Fibroblast of skin of left quadriceps (primary cell): ENCODE measurements around the gene DGKI.

Experiments
- DNase-seq, 2 experiments: peaks; one replicate each; pipeline ENCODE4 v3.0.0-alpha.2; 2013; ENCODE audit warnings: low read depth in 2 of 2

Gene DGKI

DNA sequence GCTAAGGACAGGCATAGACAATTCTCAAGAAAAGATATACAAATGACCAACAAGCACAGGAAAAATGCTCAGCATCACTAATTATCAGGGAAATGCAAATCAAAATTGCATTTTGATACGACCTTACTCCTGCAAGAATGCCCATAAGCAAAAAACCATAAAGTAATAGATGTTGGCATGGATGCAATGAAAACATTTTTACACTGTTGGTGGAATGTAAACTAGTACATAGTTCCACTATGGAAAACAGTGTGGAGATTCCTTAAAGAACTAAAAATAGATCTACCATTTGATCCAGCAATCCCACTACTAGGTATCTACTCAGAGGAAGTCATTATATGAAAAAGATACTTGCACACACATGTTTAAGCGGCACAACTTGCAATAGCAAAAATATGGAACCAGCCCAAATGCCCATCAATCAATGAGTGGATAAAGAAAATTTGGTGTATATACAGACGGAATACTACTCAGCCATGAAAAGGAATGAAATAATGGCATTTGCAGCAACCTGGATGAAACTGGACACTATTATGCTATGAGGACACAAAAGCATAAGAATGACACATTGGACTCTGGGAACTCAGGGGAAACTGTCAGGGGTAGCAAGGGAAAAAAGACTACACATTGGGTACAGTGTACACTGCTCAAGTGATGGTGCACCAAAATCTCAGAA is 59.3 kb downstream of the DGKI start:
- no peak for DNase-seq

DNA sequence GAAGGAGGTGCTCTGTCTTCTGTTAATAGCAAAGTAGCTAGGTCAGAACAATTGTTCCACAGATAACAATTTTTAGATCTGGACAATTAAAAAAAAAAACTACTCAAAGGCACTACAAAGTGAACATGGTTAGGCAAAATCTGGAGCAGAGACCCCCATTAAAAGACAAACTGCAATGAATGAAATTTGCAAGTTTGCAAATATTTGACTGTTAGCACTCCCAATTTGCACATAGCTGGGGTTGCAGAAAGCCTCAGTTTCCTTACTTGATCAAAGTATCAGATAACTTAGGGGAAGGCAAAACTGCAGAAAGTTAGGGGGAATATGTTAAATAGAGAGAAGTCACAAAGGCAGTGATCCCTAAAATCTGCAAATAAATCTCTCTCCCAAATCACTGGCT is 68.3 kb downstream of the DGKI start:
- DNase-seq = no peak

DNA sequence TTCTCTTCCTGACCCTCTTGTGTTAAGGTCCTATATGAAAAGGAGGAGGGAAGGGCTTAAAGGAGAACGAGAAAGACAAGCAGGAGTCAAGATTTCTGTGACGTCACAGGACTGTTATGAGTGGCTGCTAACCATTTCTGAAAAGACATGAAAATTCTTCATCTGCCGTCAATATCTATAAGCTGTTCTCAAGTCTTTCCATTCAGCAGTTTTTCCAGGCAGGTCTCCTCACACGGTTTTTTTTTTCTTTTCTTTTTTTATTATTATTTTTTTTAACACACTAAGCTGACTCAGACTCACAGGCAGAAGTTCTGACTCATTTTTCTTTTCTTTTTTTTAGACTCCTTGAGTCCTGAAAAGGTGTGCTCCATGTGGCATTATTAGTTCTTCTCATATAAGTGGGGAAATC is 72.0 kb downstream of the DGKI start:
- DNase-seq = no peak

DNA sequence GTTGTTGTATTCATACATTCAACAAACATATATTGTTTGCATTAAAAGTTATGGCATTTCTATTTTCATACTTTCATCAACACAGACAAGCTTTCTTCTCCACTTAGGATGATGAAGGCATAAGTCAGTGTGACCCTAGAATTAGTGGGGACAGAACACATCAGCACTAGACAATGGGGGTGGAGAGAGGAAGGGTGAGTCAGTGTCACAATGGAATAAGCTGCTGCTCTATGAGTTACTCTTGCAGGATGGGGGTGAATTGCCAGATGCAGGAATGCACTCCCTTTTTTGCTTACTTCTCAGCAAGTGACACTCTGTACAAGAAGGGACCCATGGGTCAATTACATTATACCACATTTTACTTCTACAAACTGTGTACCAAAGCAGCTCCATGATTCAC is 74.0 kb downstream of the DGKI start:
- DNase-seq = peak in 1 of 2 experiments; percentile 20

DNA sequence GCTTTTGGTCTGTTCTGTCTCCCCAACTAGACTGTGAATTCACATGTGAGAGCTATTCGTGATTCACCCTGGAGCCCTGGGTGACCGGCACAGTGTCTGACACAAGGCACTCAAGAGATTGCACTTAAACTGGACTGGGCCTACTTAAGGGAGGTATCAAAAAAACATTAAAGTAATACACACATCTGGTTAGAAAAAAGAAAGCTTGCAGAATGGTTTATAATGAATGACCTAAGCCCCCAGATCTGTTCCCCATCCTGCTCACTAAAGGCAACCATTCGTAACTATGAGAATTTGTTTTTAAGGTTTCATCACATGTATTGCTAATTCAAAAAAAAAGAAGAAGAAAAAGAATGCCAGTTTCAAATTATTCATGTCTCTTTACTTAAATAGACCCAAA is 74.5 kb downstream of the DGKI start:
- no peak for DNase-seq

DNA sequence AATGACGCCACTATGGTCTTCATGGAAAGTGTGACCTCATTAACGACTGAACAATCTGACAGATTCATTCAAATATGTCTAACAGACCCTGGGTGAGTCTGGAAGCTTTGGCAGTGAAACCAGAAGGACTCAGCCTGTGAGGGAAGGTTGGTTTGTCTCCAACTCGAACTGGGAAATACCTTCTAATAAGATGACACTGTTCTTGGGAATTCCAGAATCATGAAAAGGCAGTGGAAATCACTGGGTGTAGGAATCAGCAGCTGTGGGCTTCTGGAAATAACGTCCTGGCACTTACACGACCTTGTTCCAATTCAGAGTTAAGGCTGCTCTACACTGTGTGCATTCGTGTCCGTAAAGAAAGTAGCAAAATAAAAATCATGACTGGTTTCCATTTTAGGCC is 75.1 kb downstream of the DGKI start:
- DNase-seq = peak; percentile 70 to 73

DNA sequence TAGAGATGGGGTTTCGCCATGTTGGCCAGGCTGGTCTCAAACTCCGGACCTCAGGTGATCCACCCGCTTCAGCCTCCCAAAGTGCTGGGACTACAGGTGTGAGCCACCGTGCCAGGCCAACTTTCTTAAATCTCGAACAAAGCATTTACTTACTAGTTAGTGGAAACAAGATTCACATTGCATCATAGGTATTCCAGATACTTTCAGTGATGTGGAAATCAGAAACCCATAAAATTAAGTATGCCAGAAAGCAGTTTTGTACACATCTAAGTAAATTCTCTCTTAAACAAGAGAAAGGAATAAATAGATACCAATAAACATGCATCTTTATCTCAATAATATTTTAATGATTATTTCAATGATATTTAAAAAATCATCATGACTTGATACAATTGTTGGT is 75.5 kb downstream of the DGKI start:
- DNase-seq = peak in 1 of 2 experiments; percentile 9

DNA sequence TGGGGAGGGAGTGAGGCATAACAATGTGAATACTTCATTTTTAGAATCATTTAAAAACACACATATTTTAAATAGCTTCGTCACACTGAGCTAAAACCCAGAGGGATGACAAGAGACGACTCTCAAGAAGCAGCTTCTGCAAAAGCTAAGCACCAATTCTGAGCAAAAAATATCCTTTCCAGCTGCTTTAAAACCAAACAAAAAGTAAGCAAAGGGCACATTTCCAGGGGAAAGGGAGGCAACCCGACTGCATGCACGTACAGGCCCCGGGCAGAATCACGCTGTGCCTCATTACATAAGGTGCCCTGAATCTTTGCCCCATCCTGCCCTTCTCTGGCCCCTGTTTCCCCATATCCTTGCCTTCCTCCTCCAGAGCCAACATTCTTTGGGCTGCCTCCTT is 78.4 kb downstream of the DGKI start:
- DNase-seq = no peak

DNA sequence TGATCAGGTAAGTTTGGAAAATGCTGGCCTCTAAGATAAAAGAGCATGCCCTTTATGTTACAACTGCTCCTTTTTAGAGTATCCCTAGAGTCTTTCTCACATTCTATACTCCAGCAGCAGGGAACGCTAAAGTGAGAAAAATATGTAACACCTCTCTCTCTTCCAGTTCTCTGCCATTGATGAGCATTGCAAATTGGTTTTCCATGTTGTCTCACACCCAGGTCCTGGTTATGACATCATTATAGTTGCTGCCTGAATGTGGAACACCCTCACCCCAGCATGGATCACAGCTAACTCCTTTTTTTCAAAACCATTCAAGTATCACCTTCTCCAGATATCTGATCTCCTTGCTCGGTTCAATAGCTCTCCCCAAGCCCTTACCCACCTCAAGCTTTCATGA is 84.4 kb downstream of the DGKI start:
- no peak for DNase-seq

DNA sequence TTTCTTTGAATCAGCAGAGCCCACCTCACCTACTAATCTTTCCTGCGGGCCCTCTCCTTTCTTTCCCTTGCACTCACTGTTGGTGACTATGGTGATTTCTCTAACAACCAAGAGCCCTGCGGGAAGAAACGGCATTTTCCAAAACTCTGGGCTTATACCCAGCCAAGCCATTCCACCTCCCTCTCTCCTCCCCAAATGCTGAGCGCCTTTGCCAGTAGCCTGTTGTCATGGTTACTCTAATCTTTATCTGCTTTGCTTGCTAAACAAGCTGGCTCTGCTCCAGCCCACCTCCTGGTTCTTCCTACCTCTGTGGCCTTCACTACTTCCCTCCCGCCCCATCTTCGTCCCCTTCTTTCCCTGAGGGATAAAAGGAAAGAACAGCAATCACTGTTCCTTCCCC is 86.7 kb downstream of the DGKI start:
- DNase-seq = no peak

DNA sequence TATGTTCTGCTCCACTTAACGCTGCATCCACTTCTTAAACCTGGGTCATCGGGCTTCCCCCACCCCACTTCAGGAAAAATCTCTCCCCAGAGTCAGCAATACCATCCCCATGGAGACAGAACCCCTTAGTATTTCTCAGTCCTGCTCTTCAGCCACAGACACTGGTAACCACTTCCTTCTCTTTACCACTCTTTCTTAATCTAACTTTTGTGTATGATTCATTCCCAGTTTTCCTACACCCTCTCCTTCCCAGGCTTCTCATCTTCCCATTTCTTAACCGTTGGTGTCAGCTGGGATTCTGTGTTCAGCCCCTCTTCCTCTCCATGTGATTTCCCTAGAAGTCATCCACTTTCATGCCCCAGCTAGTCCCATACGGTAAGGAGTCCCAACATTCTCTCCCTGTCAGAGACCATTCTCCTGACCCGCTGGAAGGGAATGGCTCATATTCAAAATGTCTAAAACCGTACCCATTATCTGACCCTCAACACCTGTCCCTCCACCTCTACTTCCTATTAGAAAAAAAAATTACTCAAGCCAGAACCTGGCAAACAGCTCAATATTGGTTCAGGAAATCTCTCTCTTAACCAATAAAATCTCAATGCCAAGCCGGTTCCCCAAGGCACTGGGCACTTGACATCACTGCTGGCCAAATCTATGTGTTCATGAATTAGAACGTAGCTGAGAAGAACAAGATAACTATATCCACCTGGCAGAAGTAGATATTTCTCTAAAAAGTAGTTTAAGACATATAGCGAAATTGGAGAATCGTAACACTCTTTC is 89.4 kb downstream of the DGKI start:
- DNase-seq = no peak

DNA sequence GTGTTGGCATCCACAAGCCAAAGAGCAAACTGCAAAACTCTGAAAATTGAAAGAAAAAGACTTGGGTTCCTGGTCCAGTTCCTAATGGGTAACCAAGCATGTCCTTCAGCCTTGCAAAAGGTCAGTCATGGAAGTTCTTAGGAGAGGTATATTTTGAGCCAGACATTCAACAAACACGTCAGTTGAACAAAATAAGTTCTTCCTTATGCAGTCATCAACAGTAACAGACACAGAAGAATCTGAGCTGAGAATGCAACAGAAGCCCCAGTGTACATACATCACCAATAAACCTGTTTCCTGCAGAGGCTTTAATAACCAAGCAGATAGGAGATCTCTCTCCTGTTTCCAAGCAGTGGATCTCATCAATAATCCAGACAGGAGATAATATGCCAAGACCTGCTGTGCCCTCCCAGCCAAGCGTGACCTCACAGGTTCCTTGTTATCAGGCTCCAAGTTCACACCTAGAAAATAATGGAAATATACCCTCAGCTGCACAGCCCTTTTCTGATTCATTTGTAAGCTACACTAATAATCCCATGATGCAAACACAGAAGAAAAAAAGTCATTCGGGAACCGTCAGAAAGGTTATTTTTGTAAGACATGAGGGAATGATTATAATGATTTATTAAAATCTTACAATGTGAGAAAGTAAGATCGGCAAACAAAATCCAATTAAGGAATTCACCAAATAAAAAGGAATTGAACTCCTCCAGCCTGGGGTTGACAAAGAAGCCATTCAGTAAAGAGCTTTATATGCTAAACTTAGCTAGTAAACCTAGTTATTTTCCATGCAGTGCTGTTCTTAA is 90.7 kb downstream of the DGKI start:
- DNase-seq = no peak

DNA sequence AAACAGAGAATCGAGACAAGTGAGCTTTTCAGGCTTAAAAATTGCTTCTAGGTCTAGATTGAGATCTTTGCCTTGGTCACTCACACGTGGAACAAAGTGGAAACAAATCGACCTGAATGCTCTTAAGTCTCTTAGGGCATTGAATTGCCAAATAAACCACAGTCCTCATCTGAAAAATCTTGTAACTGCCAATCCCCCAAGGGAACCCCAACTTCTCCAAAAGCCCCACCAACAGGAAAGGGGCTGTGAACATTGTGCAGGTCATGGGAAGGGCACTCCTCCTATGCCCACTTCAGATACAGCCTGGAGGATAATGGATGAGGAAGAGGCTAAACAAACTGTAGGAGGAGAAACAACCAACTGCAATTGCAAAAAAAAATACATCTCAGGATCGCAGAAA is 91.3 kb downstream of the DGKI start:
- DNase-seq = no peak

DNA sequence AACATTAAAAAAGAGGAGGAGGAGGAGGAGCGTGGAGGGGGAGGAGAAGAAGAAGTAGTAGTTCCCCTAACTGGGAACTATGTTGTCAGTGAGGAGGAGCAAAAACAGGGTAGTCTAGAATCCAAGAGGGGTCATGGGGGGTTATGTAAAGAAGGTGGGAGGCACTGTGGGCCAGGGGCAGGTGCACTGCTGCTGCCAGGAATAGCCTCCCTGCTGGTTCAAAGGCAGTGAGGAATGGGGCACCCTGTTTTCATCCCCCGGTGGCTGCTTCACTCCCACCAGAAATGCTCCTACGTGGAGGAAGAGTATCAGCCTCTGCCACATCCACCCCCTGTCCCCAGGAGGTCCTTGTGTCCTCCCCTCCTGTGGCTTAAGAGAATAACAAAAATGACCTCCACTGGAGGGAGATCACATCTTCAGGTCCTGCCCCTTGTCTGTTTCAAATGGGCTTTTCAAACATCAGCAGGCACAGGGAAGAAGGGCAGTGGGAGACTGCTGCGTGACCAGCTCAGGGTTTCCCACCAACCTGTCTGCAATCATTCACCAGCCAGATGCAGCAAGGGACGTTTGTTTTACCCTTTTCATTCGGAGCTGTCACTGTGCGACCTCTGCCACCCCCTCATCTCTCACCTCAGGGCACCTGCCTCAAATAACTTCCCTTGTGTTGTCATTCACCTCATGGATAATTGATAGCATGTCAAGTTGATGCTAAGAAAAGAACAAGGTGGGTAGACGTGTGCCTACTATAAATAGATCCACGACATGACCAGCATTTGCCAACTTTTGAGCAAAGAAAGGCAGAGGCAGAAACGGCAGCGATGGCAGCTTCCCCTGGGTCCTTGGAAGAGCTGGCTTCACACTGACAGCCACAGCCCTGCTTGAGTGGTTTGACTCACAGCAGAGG is 92.6 kb downstream of the DGKI start:
- no peak for DNase-seq

DNA sequence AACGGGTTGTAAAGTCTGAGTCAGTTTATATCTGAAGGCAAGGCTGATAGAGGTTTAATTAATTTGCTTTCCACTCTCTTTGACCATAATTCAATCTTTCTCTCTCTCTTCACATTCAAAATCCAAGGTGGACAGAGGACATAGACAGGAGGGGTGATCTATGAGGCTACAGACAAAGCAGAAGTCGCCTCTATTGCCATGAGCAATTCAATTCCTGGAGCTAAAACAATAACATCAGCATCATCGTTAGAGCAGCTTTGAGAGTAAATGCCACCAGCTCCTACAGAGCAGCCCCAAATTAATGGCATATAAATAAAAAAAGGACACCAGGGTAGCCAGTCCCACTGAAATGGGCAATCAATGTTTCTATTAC is 93.2 kb downstream of the DGKI start:
- no peak for DNase-seq

DNA sequence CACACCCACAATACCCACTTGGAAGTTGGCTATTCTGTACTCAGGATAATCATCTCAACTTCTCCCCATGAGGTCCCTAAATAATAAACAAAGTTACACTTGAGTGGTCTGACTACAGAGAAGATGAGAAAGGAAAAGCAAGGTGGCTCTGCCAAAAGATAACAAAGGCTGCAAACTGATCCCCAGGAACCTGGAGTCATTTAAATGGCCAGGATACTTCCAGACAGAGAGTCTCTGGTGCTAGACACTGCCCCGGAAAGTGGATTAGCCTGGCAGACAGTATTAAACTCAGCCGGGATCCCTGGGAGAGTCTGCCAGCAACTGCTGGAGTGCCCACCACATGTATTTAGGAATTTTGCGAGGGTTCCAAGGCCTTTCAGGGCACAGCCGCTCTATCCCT is 93.7 kb downstream of the DGKI start:
- DNase-seq = no peak

DNA sequence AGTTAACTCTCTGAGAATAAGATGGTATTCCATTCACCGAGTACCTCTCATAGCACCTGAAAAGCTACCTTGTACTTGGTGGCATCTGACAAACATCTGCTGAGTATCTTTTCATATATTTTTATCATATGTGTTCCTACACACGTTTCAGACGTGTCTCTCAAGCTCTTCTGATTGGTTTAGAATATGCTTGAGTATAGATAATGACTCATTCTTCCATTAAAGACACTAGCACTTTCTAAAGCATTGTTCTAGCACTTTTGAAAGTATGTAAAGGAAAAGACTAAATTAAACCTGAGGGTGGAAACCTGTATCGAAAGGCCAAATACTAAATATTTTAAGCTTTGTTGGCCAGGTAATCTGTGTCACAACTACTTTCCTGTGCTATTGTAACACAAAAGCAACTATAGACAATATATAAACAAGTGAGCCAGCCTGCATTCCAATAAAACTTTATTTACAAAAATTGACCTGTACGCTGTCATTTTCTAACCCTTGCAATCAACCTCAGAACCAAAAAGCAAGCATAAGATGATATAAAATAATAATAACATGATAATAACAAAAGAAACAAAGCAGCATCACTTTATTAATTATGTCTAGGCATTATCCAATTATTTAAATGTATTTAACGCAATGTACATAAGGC is 95.3 kb downstream of the DGKI start:
- no peak for DNase-seq

DNA sequence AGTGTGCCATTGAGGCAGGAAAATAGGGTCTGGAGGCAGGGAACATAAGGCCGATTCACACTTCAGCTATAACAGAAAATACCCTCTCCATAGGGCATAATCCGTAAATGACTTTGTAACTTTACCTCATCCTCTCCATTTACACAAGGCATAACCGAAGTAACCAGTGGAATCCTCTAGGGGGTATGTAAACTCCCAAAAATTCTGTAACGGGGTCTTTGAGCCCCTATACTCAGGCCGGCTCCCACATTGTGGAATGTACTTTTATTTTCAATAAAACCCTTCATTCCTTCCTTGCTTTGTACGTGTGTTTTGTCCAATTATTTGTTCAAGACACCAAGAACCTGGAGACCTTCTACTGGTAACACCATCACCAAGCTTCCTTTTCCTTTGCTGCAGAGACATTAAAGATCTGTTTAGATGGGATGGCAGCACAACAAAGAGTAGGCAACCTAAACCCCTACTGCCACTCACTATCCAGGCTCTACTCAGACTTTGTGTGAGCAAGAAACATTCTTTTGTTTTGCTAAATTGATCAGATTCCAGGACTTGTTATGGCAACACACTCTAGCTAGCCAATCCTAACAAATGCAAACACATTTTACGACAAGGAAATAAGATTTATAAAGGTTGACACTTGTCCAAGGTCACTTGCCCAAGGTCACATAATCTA is 99.3 kb downstream of the DGKI start:
- no peak for DNase-seq

DNA sequence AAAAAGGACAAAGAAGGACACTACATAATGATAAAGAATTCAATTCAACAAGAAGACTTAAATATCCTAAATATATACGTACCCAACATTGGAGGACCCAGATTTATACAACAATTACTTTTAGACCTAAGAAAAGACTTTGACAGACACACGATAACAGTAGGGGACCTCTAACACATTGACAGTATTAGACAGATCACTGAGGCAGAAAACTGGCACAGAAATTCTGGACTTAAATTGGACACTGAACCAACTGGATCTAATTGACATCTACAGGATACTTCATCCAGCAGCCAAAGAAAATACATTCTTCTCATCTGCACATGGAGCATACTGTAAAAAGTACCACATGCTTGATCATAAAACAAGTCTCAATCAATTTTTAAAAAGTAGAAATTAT is 103.8 kb downstream of the DGKI start:
- DNase-seq = no peak

DNA sequence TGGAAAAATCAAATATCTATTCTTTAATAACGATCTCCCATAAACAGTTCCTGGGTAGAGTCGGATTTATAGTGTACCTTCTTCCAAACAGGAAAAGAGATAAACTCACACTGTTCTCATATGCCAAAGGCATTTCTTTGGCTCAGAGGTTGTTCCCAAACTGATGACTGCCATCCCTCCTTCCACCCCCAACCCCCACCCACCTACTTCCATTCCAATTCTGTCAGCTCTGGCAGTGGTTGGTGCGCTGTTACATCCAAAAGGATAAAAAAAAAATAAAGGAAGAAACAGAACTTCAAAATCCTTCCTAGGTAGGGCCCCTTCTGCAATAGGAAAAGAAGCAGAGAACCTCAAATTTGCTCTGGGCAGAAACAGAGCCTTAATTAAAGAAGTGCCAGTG is 104.7 kb downstream of the DGKI start:
- no peak for DNase-seq

DNA sequence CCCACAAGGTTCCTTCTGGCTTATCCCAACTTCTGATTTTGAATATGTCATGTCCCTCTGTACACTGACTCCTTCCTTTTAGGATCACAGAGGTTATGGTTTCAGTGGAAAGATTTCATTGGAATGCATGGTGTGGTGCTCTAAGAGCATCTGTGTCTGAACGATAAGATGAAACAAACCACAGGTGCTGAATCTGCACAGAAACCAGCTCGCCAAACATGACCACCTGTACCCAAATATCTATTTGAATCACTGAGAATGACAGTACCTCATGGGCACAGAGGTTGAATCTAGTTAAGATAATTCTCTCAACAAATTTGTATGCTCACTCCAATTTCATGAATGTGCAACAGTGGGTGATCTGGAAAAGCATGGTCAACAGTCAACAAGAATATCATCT is 105.3 kb downstream of the DGKI start:
- DNase-seq = no peak
